SIG-M5 treated with dmso at 0.1 percent for 504 hours (cell line): ENCODE results near the gene INPP4A.

Experiments
- DNase-seq: peaks from one replicate; lab custom pipeline; 2025; ENCODE audit not compliant: unreplicated experiment; lab: John Stamatoyannopoulos, UW

Gene INPP4A

DNA sequence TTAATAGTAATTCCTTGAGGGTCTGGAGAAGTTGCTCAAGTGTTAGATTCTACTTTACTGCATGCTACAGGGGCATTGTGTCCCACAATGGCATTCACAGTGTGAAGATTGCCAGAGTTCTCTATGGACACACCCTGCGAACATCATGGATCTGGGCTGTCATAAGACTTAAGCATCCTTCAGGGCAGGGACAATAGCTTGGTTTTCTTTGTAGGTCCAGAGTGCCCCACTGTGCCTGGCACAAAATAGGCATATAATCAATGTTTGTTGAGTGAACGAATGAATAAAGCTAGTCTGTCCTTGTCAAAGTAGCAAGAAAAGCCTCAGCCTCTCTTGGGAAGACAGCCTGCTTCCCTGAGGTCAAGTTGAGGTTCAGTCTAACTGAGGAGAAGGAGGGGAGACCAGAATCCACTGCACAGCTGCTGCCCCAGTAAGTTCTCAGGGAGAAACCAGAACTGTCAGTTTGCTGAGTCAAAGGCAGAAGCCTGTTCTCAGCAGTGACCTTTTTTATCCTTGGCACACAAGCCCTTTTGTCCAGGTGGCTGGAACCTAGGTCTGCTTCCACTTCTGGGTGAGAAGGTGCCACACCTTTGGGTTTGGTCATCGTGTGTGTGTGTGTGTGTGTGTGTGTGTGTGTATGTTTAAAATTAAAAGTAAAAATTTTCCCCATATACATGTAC is 15.0 kb downstream of the INPP4A start:
- peak; percentile 46 for DNase-seq

- DNase-seq, result peak; percentile 79
These were observed 16.2 kb downstream of the INPP4A start for GRCh38 chr2:98460573-98461497.

- DNase-seq, result no peak
These were observed 16.9 kb downstream of the INPP4A start for GRCh38 chr2:98461498-98462049.

DNA sequence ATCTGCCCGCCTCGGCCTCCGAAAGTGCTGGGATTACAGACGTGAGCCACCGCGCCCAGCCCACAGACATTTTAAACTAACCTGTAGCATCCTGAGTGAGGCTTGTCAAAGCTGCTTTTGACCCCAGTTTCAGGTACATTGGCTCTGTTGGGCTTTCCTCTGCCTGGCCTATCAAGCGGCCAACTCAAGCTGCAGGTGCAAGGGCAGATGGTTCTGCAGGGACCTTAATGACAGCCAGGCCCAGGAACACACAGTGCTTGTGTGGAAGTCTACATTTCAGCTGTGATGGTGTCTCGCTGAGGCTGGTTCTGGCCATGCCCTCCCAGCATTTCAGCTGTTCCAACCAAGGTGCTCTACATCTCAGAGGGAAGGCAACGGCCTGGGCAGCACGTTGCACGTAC is 18.4 kb downstream of the INPP4A start:
- no peak for DNase-seq

GRCh38 chr2:98463551-98463971 is 18.9 kb downstream of the INPP4A start:
- DNase-seq, result no peak

- DNase-seq, result peak; percentile 99
These were observed 19.5 kb downstream of the INPP4A start for GRCh38 chr2:98463988-98464771.

GRCh38 chr2:98464772-98465310 is 20.2 kb downstream of the INPP4A start:
- peak; percentile 98 for DNase-seq

DNA sequence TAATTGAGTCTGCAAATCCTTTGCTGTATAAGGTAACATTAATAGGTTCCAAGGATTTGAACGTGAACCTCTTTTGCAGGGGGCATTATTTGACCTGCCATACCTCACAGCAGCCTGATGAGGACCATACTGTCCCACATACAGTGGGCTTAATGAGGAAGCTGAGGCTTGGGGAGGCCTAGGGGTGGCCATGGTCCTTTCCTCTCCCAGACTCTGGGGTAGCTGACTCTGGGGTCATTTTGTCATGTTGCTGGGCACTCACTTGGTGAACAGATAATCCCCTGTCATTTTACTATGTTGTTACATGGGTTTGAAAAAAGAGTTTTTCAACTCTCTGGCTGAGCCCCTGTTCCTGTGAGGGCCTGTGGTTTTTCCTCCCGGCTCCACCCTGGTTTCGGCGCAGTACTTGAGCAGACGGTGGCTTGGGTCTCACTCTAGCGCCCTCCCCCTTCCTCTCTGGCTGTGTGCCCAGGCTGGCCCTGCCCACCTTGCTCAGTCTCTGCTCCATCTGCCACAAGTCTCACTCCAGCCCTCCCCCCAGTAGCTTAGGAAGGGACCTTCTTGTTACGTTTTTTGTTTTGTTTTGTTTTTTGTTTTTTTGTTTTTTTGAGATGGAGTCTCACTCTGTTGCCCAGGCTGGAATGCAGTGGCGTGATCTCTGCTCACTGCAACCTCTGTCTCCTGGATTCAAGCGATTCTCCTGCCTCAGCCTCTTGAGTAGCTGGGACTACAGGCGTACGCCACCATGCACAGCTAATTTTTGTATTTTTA is 21.0 kb downstream of the INPP4A start:
- DNase-seq, result peak; percentile 93

- DNase-seq, result no peak
These were observed 22.5 kb downstream of the INPP4A start for GRCh38 chr2:98467082-98467536.

GRCh38 chr2:98467652-98468051 is 23.0 kb downstream of the INPP4A start:
- DNase-seq, result no peak

- DNase-seq, result peak; percentile 29
These were observed 24.1 kb downstream of the INPP4A start for GRCh38 chr2:98468621-98469236.

DNA sequence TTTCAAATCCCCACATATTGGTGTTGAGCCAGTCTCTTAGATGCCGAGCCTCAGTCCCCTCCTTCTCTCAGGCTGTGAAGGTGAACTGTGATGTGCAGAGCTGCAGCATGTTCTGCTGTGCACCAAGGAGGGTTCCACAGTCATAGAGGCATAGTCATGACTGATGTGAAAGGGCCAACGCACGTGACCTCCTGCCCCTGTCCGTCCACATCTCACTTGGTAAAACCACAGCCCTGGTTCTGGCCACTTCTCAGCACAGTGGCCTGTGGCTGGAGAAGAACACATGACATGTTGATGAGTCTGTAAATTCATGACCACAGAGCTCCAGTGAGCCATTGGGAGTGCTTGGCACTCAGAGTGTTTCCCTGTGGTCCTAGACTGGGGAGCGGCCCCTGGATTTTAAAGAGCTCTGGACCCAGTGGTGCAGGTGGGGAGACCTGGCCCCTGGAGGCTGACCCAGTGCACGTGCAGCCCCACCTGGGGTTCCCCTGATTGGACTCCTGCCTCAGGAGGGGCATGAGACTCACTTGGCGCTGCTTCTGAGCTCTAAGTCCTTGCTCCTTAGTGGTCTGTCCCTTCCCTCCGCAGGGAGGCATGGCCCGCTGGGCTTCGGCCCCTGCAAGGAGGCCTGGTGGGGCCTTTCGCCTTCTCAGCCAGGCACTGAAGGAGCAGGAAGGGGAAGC is 25.3 kb downstream of the INPP4A start:
- no peak for DNase-seq

- no peak for DNase-seq
These were observed 26.2 kb downstream of the INPP4A start for GRCh38 chr2:98470851-98471255.

DNA sequence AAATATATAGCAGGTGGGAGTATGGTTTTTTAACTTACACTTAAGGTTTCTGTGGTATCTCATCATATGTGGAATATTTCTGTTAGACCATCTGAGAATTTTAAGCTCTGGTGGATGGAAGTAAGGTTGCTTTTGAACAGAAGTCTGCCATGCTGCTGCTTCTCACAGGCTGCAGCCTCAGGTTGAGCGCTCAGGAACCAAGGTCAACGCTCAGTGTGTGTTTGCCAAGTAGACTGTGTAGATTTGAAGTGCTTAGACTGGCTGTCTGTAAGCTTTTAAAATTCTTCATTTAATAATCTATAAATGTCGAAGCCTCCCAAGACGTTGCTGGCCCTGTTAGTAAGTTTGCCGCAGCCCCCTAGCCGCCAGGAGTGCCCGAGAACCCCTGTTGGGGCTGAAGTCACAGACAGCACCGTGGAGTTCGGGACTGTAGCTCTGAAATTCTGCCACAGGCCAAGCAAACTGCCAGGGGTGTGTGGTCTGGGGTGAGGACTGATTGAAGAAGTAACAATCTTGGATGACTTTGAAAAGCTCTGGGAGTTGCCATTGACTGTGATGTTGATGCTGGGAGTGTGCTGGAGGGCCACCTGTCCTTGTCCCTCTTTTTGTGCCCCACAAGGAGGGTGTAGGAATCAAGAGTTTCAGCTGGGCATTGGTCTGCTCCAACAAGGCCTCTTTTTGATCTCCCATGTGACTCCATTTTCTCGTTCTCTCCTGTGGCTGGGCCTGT is 26.9 kb downstream of the INPP4A start:
- no peak for DNase-seq

GRCh38 chr2:98472132-98472650 is 27.5 kb downstream of the INPP4A start:
- no peak for DNase-seq

- no peak for DNase-seq
These were observed 28.5 kb downstream of the INPP4A start for GRCh38 chr2:98472961-98473746.
